Esophagus mucosa (tissue), 1 donor: Measurements from ENCODE around the gene CPNE8. TPM values are rescaled to one million over a fixed set of nuclear protein-coding genes. Genes with fewer than 3 reads are reported as not detected.

ENCODE experiments used
- ATAC-seq: fragments of 200-7000 bp; cut with Tn5 transposase; one replicate; pipeline ENCODE4 v1.9.1; 2020
- total RNA-seq: library from RNA; stranded (reverse); gene quantifications from one replicate; pipeline ENCODE4 v1.2.4, GENCODE V29; 2023
- donor health status: DM: yes; HTN: yes; CAD: no.

The CPNE8 gene
- total RNA-seq, 1 donor from 2014 or later, result 11.2 TPM

DNA sequence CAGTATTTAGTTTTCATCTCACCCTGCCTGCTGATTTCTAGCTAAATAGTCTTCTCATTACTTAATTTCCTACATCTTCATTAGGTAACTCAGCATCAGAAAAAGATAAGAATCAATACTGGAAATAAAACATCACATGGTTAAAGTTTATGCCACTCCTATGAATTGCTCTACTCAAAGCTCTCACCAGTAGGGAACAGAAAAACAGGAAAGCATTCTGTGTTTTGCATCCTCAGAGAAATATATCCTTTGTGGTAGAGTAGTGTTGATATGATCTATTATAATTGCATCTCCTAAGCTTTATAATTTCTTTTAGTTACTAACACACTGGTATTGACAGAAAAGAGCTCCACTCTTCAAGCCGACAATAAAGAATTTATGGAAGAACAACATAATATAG, 9.9 kb downstream of the CPNE8 start:
- no peak for ATAC-seq

DNA sequence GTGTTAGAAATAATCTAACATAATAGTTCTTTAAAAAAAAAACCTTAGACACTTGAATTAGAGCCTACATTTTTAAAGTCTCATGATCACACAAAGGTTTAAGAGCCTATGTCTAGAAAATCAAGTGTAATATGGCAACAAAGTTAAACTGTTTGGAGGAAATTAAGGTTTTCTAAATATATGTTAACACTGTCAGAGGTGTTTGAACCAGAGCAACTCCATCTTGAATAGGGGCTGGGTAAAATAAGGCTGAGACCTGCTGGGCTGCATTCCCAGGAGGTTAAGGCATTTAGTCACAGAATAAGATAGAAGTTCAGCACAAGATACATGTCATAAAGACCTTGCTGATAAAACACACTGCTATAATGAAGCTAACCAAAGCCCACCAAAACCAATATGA, 12.4 kb downstream of the CPNE8 start:
- ATAC-seq, result no peak

DNA sequence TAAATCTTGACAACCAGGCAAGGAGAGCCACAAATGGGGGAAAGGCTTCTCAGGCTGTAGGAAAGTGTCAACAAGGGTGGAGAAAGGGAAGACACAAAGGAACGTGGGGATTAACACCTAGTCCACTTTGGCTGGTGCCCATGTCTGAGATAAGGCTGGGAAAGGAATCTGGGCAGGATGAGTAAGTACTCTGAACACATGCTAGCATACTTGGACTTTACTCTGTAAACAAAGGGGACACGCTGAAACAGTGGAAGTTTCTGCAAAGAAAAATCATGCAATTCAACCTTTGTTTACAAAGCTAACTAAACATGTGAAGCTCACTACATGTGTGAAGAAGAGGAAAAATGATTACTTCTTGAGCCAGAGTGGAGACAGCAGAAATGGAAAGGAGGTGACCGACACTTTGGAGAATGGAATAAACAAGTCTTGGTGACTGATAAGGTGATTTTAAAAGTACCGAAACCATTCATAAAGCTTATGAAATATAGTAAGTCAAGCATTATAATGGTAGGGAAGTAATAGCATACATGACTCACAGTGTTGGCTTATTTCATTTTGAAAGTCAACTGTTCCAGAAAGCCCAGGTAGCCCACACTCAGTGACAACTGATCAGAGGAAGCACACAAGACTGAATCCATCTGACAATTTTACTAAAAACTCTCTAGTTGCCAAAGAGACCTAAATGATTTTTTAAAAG, 13.2 kb downstream of the CPNE8 start:
- peak; percentile 56 for ATAC-seq

DNA sequence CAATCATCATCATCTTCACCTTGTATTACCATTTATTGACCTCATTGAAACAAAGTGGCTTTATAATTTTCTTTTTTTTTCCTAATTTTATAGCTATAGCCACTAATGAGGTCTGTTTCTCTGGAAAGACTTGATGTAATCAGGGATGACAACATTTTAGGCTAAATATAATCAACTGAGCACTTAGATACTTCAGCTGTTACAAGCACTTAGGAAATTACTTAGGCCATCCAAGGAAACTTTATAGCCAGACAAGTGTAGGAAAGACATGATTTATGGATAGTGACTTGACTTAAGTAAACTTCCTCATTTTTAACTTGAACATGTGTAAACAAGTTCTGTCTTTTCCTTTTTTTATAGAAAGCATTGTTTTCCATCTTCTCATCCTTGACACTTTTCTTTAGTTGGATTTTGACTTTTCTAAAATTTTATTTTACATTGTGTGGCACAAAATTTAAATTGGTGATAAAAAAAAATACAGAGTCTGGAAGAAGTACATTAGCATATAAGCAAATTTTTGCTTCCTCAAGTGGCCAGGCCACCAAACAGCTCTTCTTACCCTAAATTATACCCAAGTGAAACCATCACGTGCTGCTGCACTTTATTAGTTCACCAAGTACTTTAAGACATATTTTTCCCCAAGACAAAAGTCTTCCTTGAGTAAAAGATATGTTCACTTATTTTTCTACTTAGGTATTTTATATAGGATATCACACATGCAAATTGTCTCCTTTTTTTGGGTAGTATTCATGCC, 15.1 kb downstream of the CPNE8 start:
- ATAC-seq, result no peak

DNA sequence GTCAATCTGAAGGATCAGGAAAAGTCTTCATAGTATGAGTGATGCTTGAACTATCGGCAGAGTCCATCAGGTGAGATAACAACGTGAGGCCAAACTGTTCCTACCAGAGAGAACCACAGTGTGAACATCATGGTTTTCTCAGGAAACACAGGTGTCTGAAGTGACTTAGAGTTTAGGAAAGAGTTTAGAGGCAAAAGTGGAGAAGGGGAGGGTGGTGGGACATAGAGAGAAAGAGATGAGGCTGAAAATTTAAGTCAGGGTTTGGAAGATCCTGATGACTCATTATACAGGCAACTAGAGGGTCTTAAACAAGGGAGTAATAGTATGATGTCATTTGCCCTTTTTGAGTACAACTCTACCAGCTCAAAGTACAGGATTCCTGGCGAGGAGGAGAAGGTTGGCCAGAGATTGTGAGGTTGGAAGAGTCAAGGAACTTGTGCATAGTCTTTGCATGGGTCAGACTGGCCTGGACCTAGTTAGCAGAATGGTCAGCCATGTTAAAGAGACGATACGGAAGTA, 16.0 kb downstream of the CPNE8 start:
- no peak for ATAC-seq

DNA sequence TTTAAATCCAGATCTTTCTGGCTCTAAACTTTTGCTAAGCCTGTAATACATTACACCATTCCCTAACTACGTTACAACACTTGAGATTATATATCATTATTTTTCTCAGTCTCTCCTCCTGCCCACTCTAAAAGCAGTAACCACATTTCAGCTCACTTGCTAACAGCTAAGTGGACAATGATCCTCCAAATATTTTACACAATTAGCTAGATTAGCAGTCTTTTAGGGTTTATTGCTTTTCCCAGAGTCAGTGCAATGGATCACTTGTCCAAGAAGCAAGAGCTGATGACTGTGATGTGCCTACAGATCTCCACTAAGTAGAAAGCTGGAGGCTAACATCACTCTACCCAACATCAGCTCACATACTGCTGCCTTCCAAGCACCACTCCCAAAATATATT, 17.6 kb downstream of the CPNE8 start:
- ATAC-seq, result no peak

DNA sequence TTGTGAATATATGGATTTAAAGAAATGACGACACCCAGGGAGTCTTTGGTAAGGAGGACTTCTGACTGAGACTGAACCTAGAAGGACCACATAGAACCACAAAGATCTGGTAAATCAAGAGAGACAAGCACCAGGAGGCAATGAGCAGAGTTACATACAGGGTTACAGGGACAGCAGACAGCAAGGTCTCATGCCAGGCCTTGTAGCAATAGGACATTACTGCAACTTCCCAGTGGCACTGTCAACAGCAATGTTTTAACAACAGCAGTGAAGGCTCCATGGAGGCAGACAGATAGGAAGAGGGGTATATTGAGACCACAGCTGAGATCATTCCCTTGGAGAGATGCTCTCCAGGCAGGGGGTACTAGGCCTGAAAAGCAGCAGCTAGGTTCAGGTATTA, 18.5 kb downstream of the CPNE8 start:
- no peak for ATAC-seq

DNA sequence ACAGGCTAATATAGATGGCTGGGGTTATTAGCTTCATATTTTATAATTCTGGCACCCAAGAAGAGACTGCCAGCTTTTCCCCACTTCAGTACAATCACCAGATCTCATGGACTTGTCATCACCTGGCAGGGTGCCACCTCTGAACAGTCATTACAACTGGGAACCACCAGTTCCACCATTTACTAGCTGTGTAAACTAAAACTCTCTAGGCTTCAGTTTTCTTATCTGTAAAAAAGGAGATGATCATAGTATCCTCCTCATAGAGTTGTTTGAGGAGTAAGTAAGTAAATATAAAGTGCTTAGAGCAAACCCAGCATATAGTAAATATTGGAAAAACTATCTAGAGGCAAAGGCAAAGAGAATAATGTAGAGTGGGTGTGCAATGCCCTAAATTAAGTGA, 19.3 kb downstream of the CPNE8 start:
- ATAC-seq, result peak; percentile 57

DNA sequence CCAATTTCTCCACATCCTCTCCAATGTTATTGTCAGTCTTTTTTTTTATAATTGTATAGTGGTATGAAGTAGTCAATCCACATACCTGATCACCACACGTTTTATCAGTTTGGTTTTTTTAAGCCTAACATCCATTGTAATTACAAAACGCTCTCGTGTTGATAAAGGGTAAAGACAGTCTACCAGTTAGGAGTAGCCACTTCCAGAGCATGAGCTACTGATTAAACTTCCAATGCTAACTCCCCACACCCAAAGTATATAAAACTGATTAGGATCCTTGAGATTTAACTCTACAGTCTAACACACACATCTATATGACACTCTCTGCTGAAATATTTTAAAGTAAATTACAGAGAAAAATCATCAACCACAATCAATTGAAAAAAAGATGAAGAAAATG, 20.7 kb downstream of the CPNE8 start:
- no peak for ATAC-seq

DNA sequence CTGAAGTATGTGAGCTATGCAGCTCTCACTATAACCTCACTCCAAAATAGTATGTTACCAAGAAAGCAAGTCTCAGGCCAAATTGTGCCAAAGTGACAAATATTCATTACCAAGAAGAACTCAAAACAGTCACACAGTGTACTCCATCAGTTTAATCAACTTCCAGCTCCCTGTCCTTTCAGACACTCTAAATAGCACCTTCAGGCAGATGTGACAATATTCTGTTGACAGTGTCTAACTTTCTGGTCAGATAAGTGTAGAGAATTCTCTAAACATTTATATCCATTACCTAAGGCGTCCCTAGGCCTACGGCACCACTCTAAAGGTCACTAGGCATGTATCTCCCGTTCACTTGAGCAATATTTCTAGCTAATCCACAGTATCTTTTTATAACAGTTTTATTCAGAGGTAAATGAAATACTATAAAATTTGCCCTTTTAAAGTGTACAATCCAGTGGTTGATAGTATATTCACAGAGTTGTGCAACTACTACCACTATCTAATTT, 21.7 kb downstream of the CPNE8 start:
- ATAC-seq, result no peak

DNA sequence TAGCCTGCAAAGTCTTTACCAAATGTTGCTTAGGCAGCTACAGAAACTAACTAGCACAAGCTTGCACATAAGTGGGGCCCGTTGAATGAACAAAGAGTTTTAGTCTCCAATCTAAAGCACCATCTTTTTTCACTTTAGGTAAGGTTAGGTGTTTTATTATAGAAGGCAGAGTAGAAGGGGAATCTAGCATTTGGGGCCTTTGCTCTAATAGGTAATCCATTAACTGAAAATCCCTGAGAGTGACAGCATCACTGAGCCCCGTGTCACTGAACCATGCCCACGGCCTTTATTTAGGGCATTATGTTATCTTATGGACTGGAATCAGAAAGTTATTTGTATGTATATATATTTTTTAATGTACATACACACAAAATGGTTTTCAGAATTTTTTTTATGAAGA, 25.1 kb downstream of the CPNE8 start:
- no peak for ATAC-seq

DNA sequence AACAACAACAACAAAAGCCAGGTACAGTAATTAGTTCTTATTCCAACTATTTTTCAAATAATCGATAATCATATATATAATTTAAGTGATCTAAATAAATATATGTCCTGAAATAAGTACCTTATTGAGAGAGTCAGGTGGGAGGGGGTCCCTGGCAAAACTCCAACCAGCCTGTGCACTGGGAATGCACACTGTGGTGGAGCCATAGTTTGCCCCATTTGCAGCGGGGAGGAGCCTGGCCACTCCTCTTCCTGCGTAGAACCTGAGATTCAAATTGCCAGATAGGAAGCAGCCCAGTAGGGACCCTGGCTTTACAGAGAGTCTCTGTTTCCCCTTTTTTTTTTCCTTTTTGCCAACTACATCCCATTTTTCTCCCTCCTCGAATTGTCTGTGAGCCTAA, 26.4 kb downstream of the CPNE8 start:
- no peak for ATAC-seq

DNA sequence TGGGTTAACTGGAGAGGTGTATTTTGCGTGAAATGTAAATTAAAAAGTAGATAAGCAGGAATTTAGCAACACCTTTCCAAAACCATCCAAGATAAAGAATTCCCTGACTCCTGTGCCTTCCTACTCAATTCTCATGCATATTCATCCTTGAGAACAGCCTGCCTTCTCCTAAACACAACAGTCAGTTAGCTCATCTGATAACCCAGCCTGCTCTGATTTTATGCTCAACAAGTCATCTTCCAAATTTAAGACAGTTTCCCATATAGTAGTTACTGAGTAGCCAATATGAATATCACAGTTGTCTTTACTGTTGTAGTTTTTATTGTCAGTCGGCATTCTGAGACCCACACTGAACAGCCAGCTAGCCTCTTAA, 27.1 kb downstream of the CPNE8 start:
- ATAC-seq, result no peak

DNA sequence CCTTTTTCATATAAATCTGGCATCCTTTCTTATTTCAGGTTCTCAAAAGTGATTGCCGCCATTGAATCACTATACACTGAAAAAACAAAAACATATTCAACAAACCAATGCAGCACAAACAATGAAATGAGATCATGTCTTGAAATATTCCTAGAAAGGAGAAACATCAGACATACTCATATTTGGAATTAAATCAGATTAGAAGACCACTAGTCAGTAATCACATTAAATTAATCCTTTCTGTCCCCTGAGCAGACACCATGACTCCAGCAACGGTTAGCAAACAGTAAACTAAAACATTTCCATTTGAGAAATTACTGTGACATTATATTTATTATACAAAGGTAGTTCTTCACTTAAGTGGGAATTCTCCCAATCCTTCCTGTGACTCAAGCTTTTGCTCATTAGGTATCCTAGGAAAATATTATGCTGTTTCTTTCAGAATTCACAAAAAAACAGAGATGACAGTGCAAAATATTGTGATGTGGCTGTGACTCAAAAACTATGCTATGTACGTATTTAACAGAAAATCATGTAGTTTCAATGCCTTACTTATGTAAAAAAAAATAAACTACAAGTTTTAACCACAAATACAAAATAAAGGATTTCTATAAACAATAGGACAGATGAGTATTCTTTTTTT, 29.7 kb downstream of the CPNE8 start:
- ATAC-seq, result no peak

DNA sequence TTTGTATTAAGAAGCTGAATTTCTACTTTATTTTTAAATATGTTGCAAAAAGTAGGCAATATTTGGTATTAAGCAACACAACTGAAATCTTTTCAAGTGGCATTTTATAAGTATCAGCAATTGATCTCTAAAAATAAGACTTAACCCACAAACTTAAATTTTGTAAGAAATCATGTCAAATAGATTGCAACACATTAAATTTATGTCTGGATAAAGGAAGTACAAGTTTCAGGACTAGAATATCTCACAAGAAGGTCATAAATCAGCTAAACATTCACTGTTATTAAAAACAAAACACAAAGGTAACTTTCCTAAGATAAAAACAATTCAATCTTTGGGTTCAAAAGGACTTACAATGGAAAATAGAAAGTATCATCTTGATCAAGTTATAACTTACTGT, 32.8 kb downstream of the CPNE8 start:
- no peak for ATAC-seq

DNA sequence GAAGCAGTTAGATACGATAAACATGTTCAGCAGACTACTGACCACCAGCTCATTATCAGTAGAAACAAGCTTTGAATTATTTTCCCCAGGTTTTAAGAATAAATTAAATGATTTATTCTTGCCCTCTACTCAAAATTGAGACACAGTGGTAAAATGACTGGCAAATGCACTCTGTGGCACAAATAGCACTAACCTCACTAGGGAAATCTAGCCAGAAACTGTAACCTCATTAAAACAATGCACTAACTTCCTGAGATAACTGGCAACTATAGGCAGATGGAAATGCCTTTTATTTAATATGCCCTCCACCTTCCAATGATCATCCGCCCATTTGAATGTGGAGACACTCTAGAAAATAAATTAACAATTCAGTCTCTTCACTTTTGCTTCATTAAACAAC, 33.2 kb downstream of the CPNE8 start:
- no peak for ATAC-seq

DNA sequence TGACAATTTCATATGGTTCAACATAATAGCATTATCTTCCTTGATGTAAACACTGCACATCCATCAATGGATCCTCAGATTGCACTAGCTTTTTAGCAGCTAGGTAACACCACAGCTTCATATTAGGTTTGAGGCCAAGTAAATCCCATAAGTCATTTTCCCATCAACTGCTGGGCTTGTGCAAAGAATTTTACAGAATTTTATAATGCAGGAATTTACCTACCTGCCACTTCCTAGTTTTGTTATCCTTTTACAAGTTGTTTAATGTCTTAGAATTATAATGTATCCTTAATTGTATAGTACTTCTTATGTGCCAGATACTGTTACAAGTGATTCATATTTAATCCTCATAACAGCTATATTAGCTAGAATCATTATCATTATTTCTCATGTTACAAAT, 36.4 kb downstream of the CPNE8 start:
- ATAC-seq, result no peak

DNA sequence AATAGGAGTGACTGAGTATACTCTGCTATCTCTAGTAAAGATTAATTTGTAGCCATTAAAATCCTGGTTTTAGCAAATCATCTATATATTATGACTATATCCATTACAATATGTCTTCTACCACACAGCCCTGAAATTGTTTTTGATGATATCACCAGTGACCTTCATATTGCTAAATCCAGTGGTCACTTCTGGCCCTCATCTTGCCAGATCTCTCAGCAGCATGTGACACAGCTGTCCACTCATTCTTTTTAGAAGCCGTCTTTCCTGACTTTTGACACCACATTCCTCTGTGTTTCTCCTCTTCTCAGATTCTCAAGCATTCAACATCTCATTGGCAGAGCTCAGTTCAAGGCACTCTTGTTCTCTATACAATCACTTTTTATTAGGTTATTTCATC, 54.9 kb downstream of the CPNE8 start:
- ATAC-seq, result no peak

DNA sequence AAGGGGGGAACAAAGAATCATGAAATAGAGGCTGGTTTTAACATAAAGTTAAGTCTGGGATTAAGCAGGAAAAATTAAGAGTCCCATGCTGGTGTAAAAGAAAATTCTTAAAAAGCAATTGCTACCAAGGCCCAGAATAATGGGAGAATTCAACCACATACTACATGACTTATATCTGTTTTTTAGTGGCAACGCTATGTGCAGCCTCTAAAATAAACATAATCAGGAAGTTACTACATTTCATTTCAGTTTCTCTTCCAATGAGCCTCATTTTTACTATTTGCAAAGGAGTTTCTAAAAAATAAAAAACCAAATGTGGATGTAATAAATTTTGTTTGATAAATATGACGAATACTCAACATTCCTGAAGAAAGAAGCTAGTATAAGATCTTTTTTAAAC, 58.1 kb downstream of the CPNE8 start:
- ATAC-seq, result no peak

DNA sequence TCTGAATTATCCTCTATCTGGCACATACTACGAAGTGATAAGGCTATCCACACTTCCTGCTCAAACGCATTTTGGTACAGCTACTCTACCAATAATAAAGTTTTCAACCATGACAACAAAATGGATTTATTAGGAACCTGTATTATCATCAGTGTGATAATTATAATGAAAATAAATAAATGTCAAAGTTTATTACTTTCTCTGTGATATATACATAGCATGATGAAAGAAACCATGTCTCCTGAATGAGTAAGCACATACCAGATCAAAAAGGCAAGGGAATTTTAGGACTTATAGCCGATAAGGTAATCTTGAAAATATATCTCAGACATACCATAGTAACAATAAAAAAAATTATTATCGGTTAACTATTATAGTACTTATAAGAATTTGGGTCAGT, 61.1 kb downstream of the CPNE8 start:
- no peak for ATAC-seq

DNA sequence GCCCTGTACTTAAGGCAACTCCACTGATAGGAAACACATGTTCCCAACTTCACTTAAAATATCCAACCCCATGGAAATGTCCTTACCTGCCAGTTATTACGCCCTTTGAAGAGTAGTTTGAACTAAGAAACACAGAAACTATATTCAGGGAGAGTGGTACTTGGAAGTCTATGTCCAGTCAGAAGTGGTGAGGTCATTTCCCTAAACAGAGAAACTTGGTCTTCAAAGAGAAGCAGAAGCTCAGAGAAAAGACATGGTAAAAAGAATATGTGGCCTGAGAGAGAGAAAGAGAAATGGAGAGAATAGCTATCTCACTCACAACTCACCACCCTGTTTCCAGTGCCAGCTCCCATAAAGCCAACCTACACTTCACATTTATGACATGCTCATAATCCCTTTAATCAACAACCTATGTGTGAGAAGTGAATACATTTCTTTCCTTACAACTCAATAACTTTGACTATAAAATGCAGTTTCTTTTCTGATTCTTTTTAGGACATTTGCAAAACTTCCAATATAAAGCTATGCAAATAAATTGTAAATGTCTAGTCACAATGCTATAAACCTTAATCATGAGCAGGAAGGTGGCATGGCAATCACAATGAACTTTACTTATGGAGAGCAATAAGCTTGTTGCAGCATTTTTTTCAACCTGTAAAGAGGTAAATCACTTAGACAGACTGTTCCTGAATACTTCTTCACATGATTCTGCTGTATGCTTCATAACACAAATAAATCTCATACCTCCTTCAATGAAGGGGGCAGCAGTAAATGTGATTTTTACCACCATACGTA, 67.1 kb downstream of the CPNE8 start:
- ATAC-seq, result no peak

DNA sequence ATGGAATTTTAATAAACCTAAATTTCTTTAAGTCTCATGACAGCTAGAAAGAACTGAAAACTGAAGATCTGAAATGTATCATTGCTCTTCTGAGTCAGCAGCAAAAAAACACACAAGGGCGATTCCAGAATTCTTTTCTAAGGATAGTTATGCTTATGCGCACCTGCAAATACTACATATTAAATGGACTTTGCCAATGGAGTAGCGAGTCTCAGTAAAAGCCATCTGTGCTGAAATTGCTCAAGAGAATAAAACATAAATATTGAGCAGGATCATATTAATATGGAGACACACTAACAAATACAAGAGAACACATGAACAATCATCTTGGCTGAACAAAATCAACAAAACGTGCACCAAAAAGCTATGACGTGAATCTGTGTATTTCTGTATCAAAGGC, 73.7 kb downstream of the CPNE8 start:
- ATAC-seq, result no peak

DNA sequence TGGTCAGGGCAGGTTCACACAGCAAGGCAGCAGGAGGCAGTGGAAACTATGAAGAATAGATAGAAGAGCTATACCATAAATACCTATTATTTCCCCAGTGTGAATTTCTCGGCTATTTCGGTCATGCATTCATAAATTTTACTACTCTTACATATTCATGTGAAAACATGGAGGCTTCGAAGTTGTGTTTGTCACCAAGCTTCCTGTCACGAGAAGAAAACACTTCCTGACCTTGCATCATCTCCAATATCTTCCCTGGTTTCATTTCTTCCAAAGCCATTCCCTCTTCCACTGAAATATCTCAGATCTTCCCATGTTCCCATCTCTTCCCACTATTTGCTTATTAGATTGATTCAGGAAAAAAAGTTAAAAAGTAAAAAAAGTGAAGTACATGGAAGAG, 80.4 kb downstream of the CPNE8 start:
- ATAC-seq, result no peak
